SK-N-MC (cell line): ENCODE data around the gene SEMA3A.
"Not testable (repeated sequence)": the region's sequence is repeated elsewhere in the genome, so short reads cannot be mapped to it uniquely, and the experiment has no call there.

ENCODE experiments used
- DNase-seq: peaks from one replicate; pipeline ENCODE4 v3.0.0-alpha.2; 2011; ENCODE audit warnings: low read depth, low spot score
- H3K27ac ChIP-seq: fragments of 200-600 bp; sonication (generic); 2 replicates; pipeline ENCODE4 v1.5.1; 2016; ENCODE audit warnings: mixed run types
- H3K36me3 ChIP-seq: fragments of 200-600 bp; sonication (generic); 2 replicates; pipeline ENCODE4 v1.6.1; 2017; ENCODE audit warnings: antibody characterized with exemption, low read length, mixed read lengths; ENCODE audit not compliant: insufficient read depth
- H3K4me3 ChIP-seq: fragments of 200-600 bp; sonication (generic); 2 replicates; pipeline ENCODE4 v1.5.1; 2016
- H3K9ac ChIP-seq: fragments of 200-600 bp; sonication (generic); 2 replicates; pipeline ENCODE4 v1.8.0; 2017; ENCODE audit warnings: mixed run types, mixed read lengths; ENCODE audit not compliant: insufficient read length
- H3K9me3 ChIP-seq: fragments of 200-600 bp; sonication (generic); 2 replicates; pipeline ENCODE4 v1.6.1; 2017; ENCODE audit warnings: low read depth, mild to moderate bottlenecking, antibody characterized with exemption, low read length, moderate library complexity, mixed read lengths
- EZH2 ChIP-seq: fragments of 200-600 bp; sonication (generic); IDR thresholded peaks from one replicate; pipeline ENCODE4 v1.6.1; 2017; ENCODE audit warnings: antibody characterized with exemption
- FOXP2 ChIP-seq: optimal IDR thresholded peaks from 2 replicates; pipeline ENCODE3; 2011; ENCODE audit warnings: mild to moderate bottlenecking, moderate library complexity; ENCODE audit not compliant: insufficient read depth; ENCODE audit errors: extremely low read length, control extremely low read depth
- POLR2AphosphoS5 ChIP-seq: IDR thresholded peaks from 2 replicates; pipeline ENCODE4 v1.6.1; 2012; ENCODE audit warnings: mild to moderate bottlenecking, low read depth, low read length, borderline replicate concordance

Gene SEMA3A

DNA sequence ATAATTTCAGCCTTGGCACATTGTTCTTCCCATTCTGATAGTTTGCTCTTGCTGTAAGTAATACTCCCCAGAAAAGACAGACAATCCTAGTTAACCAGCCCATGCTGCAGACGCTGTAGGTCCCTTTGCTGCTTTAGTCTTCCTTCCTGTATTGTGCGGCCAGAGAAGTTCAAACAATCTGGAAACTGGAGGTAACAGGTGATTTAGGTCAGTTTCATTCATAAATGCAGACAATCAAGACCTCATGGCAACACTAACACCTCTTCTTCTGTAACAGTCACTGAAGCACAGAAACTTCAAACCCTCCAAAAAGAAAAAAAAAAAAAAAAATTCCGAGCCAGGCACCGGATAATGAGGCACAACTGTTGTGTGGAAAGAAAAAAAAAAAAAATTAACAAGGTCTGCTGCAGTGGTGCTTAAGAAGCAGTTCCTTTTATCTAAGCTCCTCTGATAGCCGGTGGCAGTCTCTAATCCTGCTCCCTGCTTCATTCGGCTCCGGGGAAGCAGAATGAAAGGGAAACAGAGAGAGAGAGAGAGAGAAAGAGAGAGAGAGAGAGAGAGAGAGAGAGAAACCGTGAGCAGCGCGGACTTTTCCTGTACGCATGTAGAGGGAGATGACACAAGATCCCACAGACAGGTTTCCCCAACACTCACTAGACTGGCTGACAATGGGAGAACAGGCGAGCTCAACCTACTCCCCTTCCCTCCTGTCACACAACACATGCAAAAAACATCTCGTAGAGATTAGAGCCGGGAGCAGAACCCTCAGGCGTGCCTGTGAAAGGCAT, at the start of gene SEMA3A:
TSS of gene SEMA3A (minus strand) at position 306 of the 788 bp plus-strand sequence. CDS start at position 103, 203 bp downstream.
- Histone ChIP-seq H3K27ac (peak within 1 kb of the TSS; percentile 52), H3K4me3 (peak within 1 kb of the TSS; percentile 84), H3K9ac (peak within 1 kb of the TSS; percentile 46), H3K9me3 (no peaks in the 10 kb centered on the region), H3K36me3 (no peaks in the 10 kb centered on the region)
- DNase-seq = no peak
- no peak for TF ChIP-seq POLR2AphosphoS5
- no peak for TF ChIP-seq EZH2
- no peak for TF ChIP-seq FOXP2

- not testable (repeated sequence) for H3K4me3 ChIP-seq, DNase-seq, H3K36me3 ChIP-seq, H3K9me3 ChIP-seq, H3K9ac ChIP-seq, H3K27ac ChIP-seq
Observed at GRCh38 chr7:84243037-84243436, 48.4 kb upstream of the SEMA3A start.

- no peak for DNase-seq
- TF ChIP-seq POLR2AphosphoS5 = no peak
- TF ChIP-seq EZH2 = no peak
- TF ChIP-seq FOXP2 = no peak
- Histone ChIP-seq H3K36me3 (no peaks in the 10 kb centered on the region), H3K9ac (no peak overlapping the region), H3K9me3 (no peaks in the 10 kb centered on the region), H3K4me3 (peak overlapping the region; percentile 55), H3K27ac (peak overlapping the region; percentile 78; the same call in 1 of the 2 replicates)
Observed at GRCh38 chr7:84238596-84238995, 44.0 kb upstream of the SEMA3A start.

GRCh38 chr7:84237533-84238173, 43.1 kb upstream of the SEMA3A start:
- no peak overlapping the region for H3K9ac ChIP-seq
- peak; percentile 61 for DNase-seq
- H3K9me3 ChIP-seq = no peaks in the 10 kb centered on the region
- H3K36me3 ChIP-seq = no peaks in the 10 kb centered on the region
- H3K27ac ChIP-seq = peak overlapping the region; percentile 65
- peak overlapping the region; percentile 55 for H3K4me3 ChIP-seq
- TF ChIP-seq EZH2 (no peak), FOXP2 (no peak)

DNA sequence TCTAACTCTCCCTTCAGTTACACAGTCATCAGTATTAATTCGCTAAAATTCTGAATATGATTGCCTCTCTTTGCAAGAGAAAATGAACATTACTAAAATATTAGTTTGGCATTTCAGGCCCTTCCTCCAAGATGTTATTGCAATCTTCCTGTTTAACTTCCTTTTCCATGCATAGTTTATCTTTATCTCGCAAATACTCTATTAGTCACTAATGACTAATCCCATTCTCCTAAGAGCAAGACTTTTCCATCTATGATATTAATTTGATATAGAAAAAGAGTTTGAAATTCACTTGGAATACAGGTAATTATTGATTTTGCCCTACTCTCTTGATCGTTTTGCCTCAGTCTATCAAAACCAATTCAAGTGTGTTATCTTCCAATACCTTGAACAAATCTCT, 41.8 kb upstream of the SEMA3A start:
- Histone ChIP-seq H3K36me3 (no peaks in the 10 kb centered on the region), H3K27ac (no peak overlapping the region), H3K9me3 (no peaks in the 10 kb centered on the region), H3K9ac (no peak overlapping the region), H3K4me3 (no peak overlapping the region)
- DNase-seq = no peak
- TF ChIP-seq POLR2AphosphoS5 (no peak), EZH2 (no peak), FOXP2 (no peak)

DNA sequence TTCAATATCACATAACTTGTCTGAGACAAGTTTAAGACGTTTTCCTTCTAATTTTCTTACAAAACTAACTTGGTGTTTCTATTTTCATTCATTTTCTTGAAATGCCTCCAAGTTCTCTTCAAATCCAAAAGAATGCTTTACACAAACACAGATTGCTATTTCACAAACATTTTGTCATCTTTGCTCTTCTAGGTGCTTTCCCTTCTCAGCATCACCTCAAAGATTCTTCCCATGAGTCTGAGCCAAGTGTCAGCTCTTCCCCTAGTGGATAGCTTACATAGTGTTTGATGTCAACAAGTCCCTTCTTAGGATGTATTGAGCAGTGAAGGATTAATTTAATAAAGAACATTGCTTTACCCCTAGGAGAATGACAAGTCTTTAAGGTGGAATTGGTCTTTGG, 38.1 kb upstream of the SEMA3A start:
- no peak for TF ChIP-seq POLR2AphosphoS5
- TF ChIP-seq FOXP2 = no peak
- no peak for TF ChIP-seq EZH2
- Histone ChIP-seq H3K4me3 (no peak overlapping the region), H3K9ac (no peak overlapping the region), H3K27ac (no peak overlapping the region), H3K9me3 (no peaks in the 10 kb centered on the region), H3K36me3 (no peaks in the 10 kb centered on the region)
- DNase-seq = no peak

DNA sequence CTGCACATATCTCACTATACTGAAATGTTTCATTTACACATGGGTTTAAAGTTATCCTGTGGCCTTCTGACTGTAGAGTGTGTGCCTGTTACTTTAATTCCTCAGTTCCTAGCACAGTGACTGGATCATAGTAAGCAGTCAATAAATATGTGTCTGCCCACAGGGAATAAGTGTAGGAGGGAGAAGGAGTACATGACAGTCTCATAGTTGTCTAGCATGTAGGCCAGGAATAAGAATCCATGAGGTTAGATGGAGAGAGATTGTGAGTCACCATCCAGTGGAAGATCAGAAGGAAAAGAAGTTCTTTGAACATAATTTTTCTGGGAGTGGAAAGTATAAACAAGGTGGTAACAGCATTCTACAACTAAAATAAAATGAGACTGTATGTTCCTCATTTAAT, 36.6 kb upstream of the SEMA3A start:
- H3K9ac ChIP-seq = no peak overlapping the region
- DNase-seq = no peak
- H3K27ac ChIP-seq = no peak overlapping the region
- no peak overlapping the region for H3K4me3 ChIP-seq
- TF ChIP-seq POLR2AphosphoS5 = no peak
- no peak for TF ChIP-seq FOXP2
- TF ChIP-seq EZH2 = no peak
- H3K9me3 ChIP-seq = no peaks in the 10 kb centered on the region
- no peaks in the 10 kb centered on the region for H3K36me3 ChIP-seq

DNA sequence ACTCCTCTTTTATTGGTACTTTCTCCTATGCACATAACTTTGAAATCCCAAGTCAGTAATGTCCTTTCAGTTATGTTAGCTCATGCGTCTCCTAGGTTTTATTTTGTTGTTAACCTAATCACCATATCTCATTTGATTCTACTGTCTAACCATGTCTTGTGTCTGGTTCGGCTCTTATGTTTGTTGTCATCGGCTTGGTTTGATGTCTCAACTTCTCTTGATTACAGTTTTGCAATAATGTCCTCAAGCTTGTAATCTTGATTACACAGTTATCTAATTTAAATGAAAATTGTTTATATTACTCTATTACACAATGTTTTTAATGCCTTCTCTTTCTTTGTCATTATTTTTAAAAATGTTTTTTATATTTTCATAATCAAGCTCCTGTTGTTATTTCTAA, 35.9 kb upstream of the SEMA3A start:
- H3K9me3 ChIP-seq = no peaks in the 10 kb centered on the region
- H3K4me3 ChIP-seq = no peak overlapping the region
- no peak for DNase-seq
- H3K27ac ChIP-seq = no peak overlapping the region
- H3K9ac ChIP-seq = no peak overlapping the region
- TF ChIP-seq EZH2 = no peak
- TF ChIP-seq POLR2AphosphoS5 = no peak
- no peak for TF ChIP-seq FOXP2
- H3K36me3 ChIP-seq = no peaks in the 10 kb centered on the region

- Histone ChIP-seq H3K4me3 (no peak overlapping the region), H3K9ac (no peak overlapping the region), H3K27ac (no peak overlapping the region), H3K36me3 (no peaks in the 10 kb centered on the region), H3K9me3 (no peaks in the 10 kb centered on the region)
- DNase-seq = no peak
- TF ChIP-seq POLR2AphosphoS5 (no peak), EZH2 (no peak), FOXP2 (no peak)
Observed at GRCh38 chr7:84228526-84228925, 33.9 kb upstream of the SEMA3A start.
